ENCODE results near the gene TBATA. TPM values are rescaled to one million over a fixed set of nuclear protein-coding genes. Genes with fewer than 3 reads are reported as not detected.

TBATA gene
- polyA plus RNA-seq, 3 donors, result not detected

- no peak for TF ChIP-seq CTCF (IDR thresholded peaks at IDR 0.05)
- WGBS (ENCODE audit: insufficient coverage), result 93% methylated on average over 2 of the region's 4 CpGs
- no peaks in the 10 kb centered on the region for H3K9me3 ChIP-seq (replicated peaks in 1 of 2; ENCODE audit: control insufficient read depth in 1 of 2, insufficient read depth in 1 of 2, low read length in 2 of 2)
- no peak for DNase-seq
- H3K27me3 ChIP-seq (ENCODE audit: control insufficient read depth in 2 of 2, insufficient read depth in 2 of 2, low read length in 2 of 2), result no peaks in the 10 kb centered on the region
- peaks cover 0 to 12% of the 10 kb centered on the region in 2 donors for H3K36me3 ChIP-seq (replicated peaks in 1 of 2; ENCODE audit: control insufficient read depth in 1 of 2, insufficient read depth in 2 of 2, low read length in 2 of 2)
- H3K4me3 Mint-ChIP-seq, result no peak overlapping the region
- peaks cover 3% of the 10 kb centered on the region for H3K79me2 ChIP-seq (ENCODE audit: insufficient read depth, low read length)
- H3K4me1 ChIP-seq (ENCODE audit: control insufficient read depth in 1 of 2, insufficient read depth in 2 of 2, low read length in 2 of 2), result peaks cover 8 to 13% of the 10 kb centered on the region in 2 donors
- peaks cover 0 to 2% (median 0%) of the 10 kb centered on the region in 3 donors for H3K27me3 Mint-ChIP-seq (ENCODE audit: low read depth in 3 of 3)
- H3K9ac ChIP-seq (ENCODE audit: insufficient read depth, low read length, poor library complexity, severe bottlenecking), result no peak overlapping the region
- H3K27ac Mint-ChIP-seq, result peak overlapping the region in 2 of 7 donors; percentile 27 to 43
- H3K4me1 Mint-ChIP-seq, result peaks cover 17% of the 10 kb centered on the region
- no peak overlapping the region for H3K4me3 ChIP-seq (replicated peaks in 1 of 3; ENCODE audit: low read depth in 2 of 3, low read length in 3 of 3)
- intact Hi-C loops (cut with micrococcal nuclease), result no loop called here
- no peak overlapping the region for H3K27ac ChIP-seq (ENCODE audit: low read depth in 1 of 2, low read length in 2 of 2)
- no peak overlapping the region for H2AFZ ChIP-seq (ENCODE audit: insufficient read depth, low read depth, low read length, poor library complexity, severe bottlenecking)
- H3K9me3 Mint-ChIP-seq, result no peaks in the 10 kb centered on the region
- no peak overlapping the region for H3K4me2 ChIP-seq (replicated peaks; ENCODE audit: extremely low read depth, low read length, poor library complexity, severe bottlenecking)
- peaks cover 15% of the 10 kb centered on the region in 2 donors for H3K36me3 Mint-ChIP-seq
- H4K20me1 ChIP-seq (ENCODE audit: insufficient read depth, low read length), result peaks cover 8% of the 10 kb centered on the region
Measured at GRCh38 chr10:70814126-70814525, 28.9 kb upstream of the TBATA start.

GRCh38 chr10:70812814-70813213 is 27.6 kb upstream of the TBATA start:
- no peaks in the 10 kb centered on the region for H3K27me3 ChIP-seq (ENCODE audit: control insufficient read depth in 2 of 2, insufficient read depth in 2 of 2, low read length in 2 of 2)
- H3K9me3 ChIP-seq (replicated peaks in 1 of 2; ENCODE audit: control insufficient read depth in 1 of 2, insufficient read depth in 1 of 2, low read length in 2 of 2), result no peaks in the 10 kb centered on the region
- peaks cover 8 to 13% of the 10 kb centered on the region in 2 donors for H3K4me1 ChIP-seq (ENCODE audit: control insufficient read depth in 1 of 2, insufficient read depth in 2 of 2, low read length in 2 of 2)
- Mint-ChIP-seq H3K9me3 (no peaks in the 10 kb centered on the region), H3K4me3 (no peak overlapping the region), H3K36me3 (peaks cover 2 to 5% of the 10 kb centered on the region in 2 donors), H3K27me3 (ENCODE audit: low read depth in 3 of 3) (peaks cover under 1 to 2% (median 2%) of the 10 kb centered on the region in 3 donors), H3K27ac (no peak overlapping the region), H3K4me1 (peaks cover 16% of the 10 kb centered on the region)
- 98% methylated on average over 4 of the region's 4 CpGs for WGBS (ENCODE audit: insufficient coverage)
- no peaks in the 10 kb centered on the region for H4K20me1 ChIP-seq (ENCODE audit: insufficient read depth, low read length)
- H3K4me3 ChIP-seq (replicated peaks in 1 of 3; ENCODE audit: low read depth in 2 of 3, low read length in 3 of 3), result no peak overlapping the region
- no peak overlapping the region for H3K4me2 ChIP-seq (replicated peaks; ENCODE audit: extremely low read depth, low read length, poor library complexity, severe bottlenecking)
- no peak overlapping the region for H3K9ac ChIP-seq (ENCODE audit: insufficient read depth, low read length, poor library complexity, severe bottlenecking)
- no peaks in the 10 kb centered on the region for H3K36me3 ChIP-seq (replicated peaks in 1 of 2; ENCODE audit: control insufficient read depth in 1 of 2, insufficient read depth in 2 of 2, low read length in 2 of 2)
- H3K79me2 ChIP-seq (ENCODE audit: insufficient read depth, low read length), result peaks cover 3% of the 10 kb centered on the region
- H3K27ac ChIP-seq (ENCODE audit: low read depth in 1 of 2, low read length in 2 of 2), result no peak overlapping the region
- no peak for DNase-seq
- TF ChIP-seq CTCF (IDR thresholded peaks at IDR 0.05), result no peak
- H2AFZ ChIP-seq (ENCODE audit: insufficient read depth, low read depth, low read length, poor library complexity, severe bottlenecking), result no peak overlapping the region
- intact Hi-C loops (cut with micrococcal nuclease), result no loop called here
